HepG2 (cell line): ENCODE results near the gene CTSZ. TPM values are rescaled to one million over a fixed set of nuclear protein-coding genes. Genes with fewer than 3 reads are reported as not detected.

Source experiments
- ATAC-seq: fragments of 200-7000 bp; cut with Tn5 transposase; 3 replicates; pipeline ENCODE4 v1.9.1; 2020; ENCODE audit warnings: mild to moderate bottlenecking, moderate library complexity
- BruUV-seq: library from RNA; stranded (reverse); fragments of 400-500 nt; replicated peaks from 2 replicates; lab custom pipeline; 2021; lab: Mats Ljungman, UMichigan
- CTCF ChIA-PET: fragments of 300-600 bp; formaldehyde crosslinking; extraction: SDS; loops from one replicate; lab custom pipeline; 2021; ENCODE audit warnings: low total read pairs, inconsistent platforms, low intra/inter-chr PET ratio; lab: Yijun Ruan, JAX
- POLR2A ChIA-PET: fragments of 350-600 bp; sonication (Branson Sonifier 250); formaldehyde crosslinking; loops from one replicate; lab custom pipeline; 2020; ENCODE audit warnings: antibody characterized with exemption, inconsistent platforms; lab: Yijun Ruan, JAX
- DNase-seq: peaks from one replicate; pipeline ENCODE4 v3.0.0-alpha.2; 2015; ENCODE audit warnings: low spot score
- FAIRE-seq: peaks from 3 replicates; lab custom pipeline; 2011; peaks lifted over from hg19 to GRCh38; lab: Jason Lieb, UNC
- H2AFZ ChIP-seq: one replicate; pipeline ENCODE4 v1.6.1; 2011; ENCODE audit warnings: low read length, inconsistent platforms
- H3K27ac ChIP-seq: fragments of 300-600 bp; 3 replicates; pipeline ENCODE4 v1.8.0; 2011; ENCODE audit warnings: mixed run types, mild to moderate bottlenecking, mixed read lengths, low read length, inconsistent platforms; ENCODE audit not compliant: insufficient read depth; ENCODE audit errors: extremely low read length
- H3K27me3 ChIP-seq, 2 experiments: fragments of 200-600 bp in 1 of 2; 2 replicates in 1 of 2; 3 replicates in 1 of 2; pipeline versions ENCODE4 v1.6.0 to v1.8.0; 2011; ENCODE audit warnings: low read length in 2 of 2, mild to moderate bottlenecking in 2 of 2, moderate library complexity in 2 of 2, inconsistent platforms in 1 of 2; ENCODE audit not compliant: insufficient read depth in 2 of 2, control insufficient read depth in 1 of 2
- H3K36me3 ChIP-seq, 2 experiments: fragments of 200-600 bp in 1 of 2; replicated peaks in 1 of 2; 2 replicates in 1 of 2; 3 replicates in 1 of 2; pipeline versions ENCODE4 v1.5.1 to v1.8.0; 2011; ENCODE audit warnings: low read length in 2 of 2, inconsistent platforms in 1 of 2; ENCODE audit not compliant: insufficient read depth in 2 of 2, control insufficient read depth in 1 of 2
- H3K4me1 ChIP-seq: 2 replicates; pipeline ENCODE4 v1.5.1; 2012; ENCODE audit warnings: low read length, inconsistent platforms; ENCODE audit not compliant: insufficient read depth
- H3K4me2 ChIP-seq: 2 replicates; pipeline ENCODE4 v1.6.0; 2011; ENCODE audit warnings: low read depth, low read length, inconsistent platforms
- H3K4me3 ChIP-seq, 3 experiments: fragments of 200-600 bp in 1 of 3; sonication (generic), shearing (Covaris generic) in 1 of 3; replicated peaks in 1 of 3; 2 replicates each; pipeline ENCODE4 v1.5.1; 2011 to 2016; ENCODE audit warnings: low read length in 3 of 3, inconsistent platforms in 2 of 3, low read depth in 2 of 3, mild to moderate bottlenecking in 2 of 3, control low read depth in 1 of 3, mixed read lengths in 1 of 3; ENCODE audit not compliant: insufficient read depth in 1 of 3
- H3K79me2 ChIP-seq: one replicate; pipeline ENCODE4 v1.6.1; 2011; ENCODE audit warnings: low read length, inconsistent platforms; ENCODE audit not compliant: insufficient read depth
- H3K9ac ChIP-seq: 2 replicates; pipeline ENCODE4 v1.6.0; 2011; ENCODE audit warnings: mild to moderate bottlenecking, low read depth, low read length, inconsistent platforms; ENCODE audit not compliant: insufficient read depth
- H3K9me3 ChIP-seq: 2 replicates; pipeline ENCODE4 v1.5.1; 2012; ENCODE audit warnings: mild to moderate bottlenecking, low read length
- H4K20me1 ChIP-seq: 2 replicates; pipeline ENCODE4 v1.6.0; 2011; ENCODE audit warnings: inconsistent platforms, mild to moderate bottlenecking, low read length, moderate library complexity; ENCODE audit not compliant: insufficient read depth
- DPF2 ChIP-seq: sonication (generic); formaldehyde crosslinking; IDR thresholded peaks from 2 replicates; pipeline ENCODE4 v1.4.0; 2020; ENCODE audit warnings: mild to moderate bottlenecking, low read depth, missing genetic modification reagents, borderline replicate concordance
- HMG20B ChIP-seq: conservative IDR thresholded peaks from 2 replicates; pipeline ENCODE4 v1.6.1; 2016; ENCODE audit warnings: missing genetic modification reagents, missing compliant biosample characterization
- MYNN ChIP-seq: sonication (generic); formaldehyde crosslinking; IDR thresholded peaks from 2 replicates; pipeline ENCODE4 v1.4.0; 2020; ENCODE audit warnings: mild to moderate bottlenecking, low read depth, missing genetic modification reagents
- NFKBIZ ChIP-seq: IDR thresholded peaks from 2 replicates; pipeline ENCODE4 v1.6.1; 2018; ENCODE audit warnings: missing genetic modification reagents, missing compliant biosample characterization
- POLR2G ChIP-seq: fragments of 200-400 bp; formaldehyde crosslinking; IDR thresholded peaks from 2 replicates; pipeline ENCODE4 v1.6.1; 2018; ENCODE audit warnings: mild to moderate bottlenecking, low read depth, low read length, moderate library complexity
- SRSF4 ChIP-seq: fragments of 200-400 bp; formaldehyde crosslinking; IDR thresholded peaks from one replicate; pipeline ENCODE4 v1.6.1; 2018; ENCODE audit warnings: mild to moderate bottlenecking, low read depth, low read length, moderate library complexity; ENCODE audit not compliant: poor library complexity, severe bottlenecking
- ZBTB42 ChIP-seq: sonication (generic); formaldehyde crosslinking; IDR thresholded peaks from 2 replicates; pipeline ENCODE4 v1.5.0; 2020; ENCODE audit warnings: mild to moderate bottlenecking, missing genetic modification reagents
- ZBTB49 ChIP-seq: sonication (generic); formaldehyde crosslinking; IDR thresholded peaks from 2 replicates; pipeline ENCODE4 v1.4.0; 2020; ENCODE audit warnings: missing genetic modification reagents, borderline replicate concordance
- ZNF124 ChIP-seq: sonication (generic); formaldehyde crosslinking; IDR thresholded peaks from 2 replicates; pipeline ENCODE4 v1.4.0; 2020; ENCODE audit warnings: missing genetic modification reagents
- ZNF225 ChIP-seq: sonication (generic); formaldehyde crosslinking; IDR thresholded peaks from 2 replicates; pipeline ENCODE4 v1.4.0; 2020; ENCODE audit warnings: mild to moderate bottlenecking, missing genetic modification reagents
- ZNF3 ChIP-seq: IDR thresholded peaks from 2 replicates; pipeline ENCODE4 v1.7.0; 2017; ENCODE audit warnings: inconsistent platforms
- ZNF564 ChIP-seq: sonication (generic); formaldehyde crosslinking; IDR thresholded peaks from 2 replicates; pipeline ENCODE4 v1.8.1; 2023; ENCODE audit warnings: mild to moderate bottlenecking, missing genetic modification reagents
- ZNF652 ChIP-seq: IDR thresholded peaks from 2 replicates; pipeline ENCODE4 v1.6.1; 2016; ENCODE audit warnings: low read depth, borderline replicate concordance
- ZNF816 ChIP-seq: sonication (generic); formaldehyde crosslinking; IDR thresholded peaks from 2 replicates; pipeline ENCODE4 v1.8.0; 2022; ENCODE audit warnings: missing genetic modification reagents, mild to moderate bottlenecking, borderline replicate concordance
- WGBS: methylation state at CpG from one replicate; pipeline ENCODE4 v1.1.6; 2017; ENCODE audit warnings: low lambda C conversion rate; 5-methylcytosine and 5-hydroxymethylcytosine counted together
- in situ Hi-C: cut with HindIII; loops from 2 replicates; pipeline ENCODE4 v1.10.0; 2017; ENCODE audit warnings: low pct_unique_long_range_greater_than_20kb; ENCODE audit not compliant: extremely low pct_ligation_motif_present
- intact Hi-C: fragments of 100-400 bp; cut with micrococcal nuclease; formaldehyde crosslinking; loops from one replicate; pipeline ENCODE4 v1.10.0; 2022; ENCODE audit not compliant: unreplicated experiment
- polyA plus RNA-seq, 8 experiments: library from polyadenylated mRNA; depleted of rRNA in 3 of 8; stranded (reverse) in 7 of 8; unstranded in 1 of 8; fragments of >200 nt; fragmentation: Illumina TruSeq in 4 of 8; extraction: Trizol in 4 of 8; gene quantifications; 2 replicates each; pipeline versions ENCODE4 v1.2.1 to v1.2.3, GENCODE V29; 2011 to 2016; ENCODE audit warnings: low read depth in 4 of 8, missing spikeins in 1 of 8, mixed read lengths in 1 of 8; ENCODE audit not compliant: insufficient read depth in 1 of 8
- total RNA-seq, 5 experiments: library from RNA; depleted of rRNA; stranded (reverse); fragments of >200 nt; fragmentation: Illumina TruSeq; extraction: Trizol; gene quantifications; 2 replicates each; pipeline ENCODE4 v1.2.3, GENCODE V29; 2016; ENCODE audit warnings: low read depth in 1 of 5
- TF ChIP-seq, protein P1 (sequence below): sonication (generic); formaldehyde crosslinking; IDR thresholded peaks from 2 replicates; pipeline ENCODE4 v1.5.1; 2020; ENCODE audit warnings: missing genetic modification reagents, mild to moderate bottlenecking, borderline replicate concordance
- TF ChIP-seq, protein P2 (sequence below): sonication (generic); formaldehyde crosslinking; IDR thresholded peaks from 2 replicates; pipeline ENCODE4 v1.8.0; 2022; ENCODE audit warnings: missing genetic modification reagents, low read depth, mild to moderate bottlenecking, borderline replicate concordance
- TF ChIP-seq, protein P3 (sequence below): sonication (generic); formaldehyde crosslinking; IDR thresholded peaks from 2 replicates; pipeline ENCODE4 v1.5.1; 2020; ENCODE audit warnings: missing genetic modification reagents, mild to moderate bottlenecking, borderline replicate concordance

CTSZ gene
- total and polyA plus RNA-seq, 2 of the 13 experiments (the other 11 are each of a cell fraction or from before 2014, with no cell fraction given), result 0.33 TPM; not detected in 1

GRCh38 chr20:59044295-59044694 is 37.2 kb upstream of the CTSZ start:
- Histone ChIP-seq H3K9me3 (no peaks in the 10 kb centered on the region), H3K27ac (no peak overlapping the region), H3K4me2 (no peak overlapping the region), H3K36me3 (no peaks in the 10 kb centered on the region), H3K4me1 (peaks cover 33% of the 10 kb centered on the region), H3K79me2 (peaks cover 19% of the 10 kb centered on the region), H2AFZ (no peak overlapping the region), H3K9ac (no peak overlapping the region), H4K20me1 (no peaks in the 10 kb centered on the region), H3K4me3 (no peak overlapping the region), H3K27me3 (peaks cover 2 to 3% of the 10 kb centered on the region in 2 experiments; a peak in 2 of 5 replicates)
- intact Hi-C loops (no loop called here), in situ Hi-C loops (no loop called here)
- BruUV-seq, result no TSS peak
- ChIA-PET CTCF (no interaction called here), POLR2A (interaction anchor here (3.0 kb wide), 1 partner anchor 12 kb away, joined by 21 read pairs; the partner anchor contains the start of gene ATP5F1E)
- ATAC-seq (no peak), FAIRE-seq (no peak), DNase-seq (no peak)
- WGBS, result 62% methylated on average over 3 of the region's 3 CpGs
- TF ChIP-seq SRSF4 (no peak), ZBTB49 (CRISPR knock-in tag) (no peak), NFKBIZ (CRISPR knock-in tag) (no peak), ZNF652 (CRISPR knock-in tag) (no peak), ZNF3 (CRISPR knock-in tag) (no peak), ZNF225 (no peak), ZBTB42 (CRISPR knock-in tag) (no peak), ZNF816 (CRISPR knock-in tag) (no peak), MYNN (CRISPR knock-in tag) (no peak), DPF2 (CRISPR knock-in tag) (no peak), ZNF124 (CRISPR knock-in tag) (no peak), HMG20B (CRISPR knock-in tag) (no peak), ZNF564 (CRISPR knock-in tag) (no peak), POLR2G (no peak)
- TF ChIP-seq, protein P1, sequence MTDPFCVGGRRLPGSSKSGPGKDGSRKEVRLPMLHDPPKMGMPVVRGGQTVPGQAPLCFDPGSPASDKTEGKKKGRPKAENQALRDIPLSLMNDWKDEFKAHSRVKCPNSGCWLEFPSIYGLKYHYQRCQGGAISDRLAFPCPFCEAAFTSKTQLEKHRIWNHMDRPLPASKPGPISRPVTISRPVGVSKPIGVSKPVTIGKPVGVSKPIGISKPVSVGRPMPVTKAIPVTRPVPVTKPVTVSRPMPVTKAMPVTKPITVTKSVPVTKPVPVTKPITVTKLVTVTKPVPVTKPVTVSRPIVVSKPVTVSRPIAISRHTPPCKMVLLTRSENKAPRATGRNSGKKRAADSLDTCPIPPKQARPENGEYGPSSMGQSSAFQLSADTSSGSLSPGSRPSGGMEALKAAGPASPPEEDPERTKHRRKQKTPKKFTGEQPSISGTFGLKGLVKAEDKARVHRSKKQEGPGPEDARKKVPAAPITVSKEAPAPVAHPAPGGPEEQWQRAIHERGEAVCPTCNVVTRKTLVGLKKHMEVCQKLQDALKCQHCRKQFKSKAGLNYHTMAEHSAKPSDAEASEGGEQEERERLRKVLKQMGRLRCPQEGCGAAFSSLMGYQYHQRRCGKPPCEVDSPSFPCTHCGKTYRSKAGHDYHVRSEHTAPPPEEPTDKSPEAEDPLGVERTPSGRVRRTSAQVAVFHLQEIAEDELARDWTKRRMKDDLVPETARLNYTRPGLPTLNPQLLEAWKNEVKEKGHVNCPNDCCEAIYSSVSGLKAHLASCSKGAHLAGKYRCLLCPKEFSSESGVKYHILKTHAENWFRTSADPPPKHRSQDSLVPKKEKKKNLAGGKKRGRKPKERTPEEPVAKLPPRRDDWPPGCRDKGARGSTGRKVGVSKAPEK, result no peak
- TF ChIP-seq, protein P2, sequence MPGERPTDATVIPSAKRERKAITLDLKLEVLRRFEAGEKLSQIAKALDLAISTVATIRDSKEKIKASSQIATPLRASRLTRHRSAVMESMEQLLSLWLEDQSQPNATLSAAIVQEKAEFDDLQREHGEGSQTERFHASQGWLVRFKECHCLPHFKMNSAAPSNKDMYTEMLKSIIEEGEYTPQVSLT (CRISPR knock-in tag), result no peak
- TF ChIP-seq, protein P3, sequence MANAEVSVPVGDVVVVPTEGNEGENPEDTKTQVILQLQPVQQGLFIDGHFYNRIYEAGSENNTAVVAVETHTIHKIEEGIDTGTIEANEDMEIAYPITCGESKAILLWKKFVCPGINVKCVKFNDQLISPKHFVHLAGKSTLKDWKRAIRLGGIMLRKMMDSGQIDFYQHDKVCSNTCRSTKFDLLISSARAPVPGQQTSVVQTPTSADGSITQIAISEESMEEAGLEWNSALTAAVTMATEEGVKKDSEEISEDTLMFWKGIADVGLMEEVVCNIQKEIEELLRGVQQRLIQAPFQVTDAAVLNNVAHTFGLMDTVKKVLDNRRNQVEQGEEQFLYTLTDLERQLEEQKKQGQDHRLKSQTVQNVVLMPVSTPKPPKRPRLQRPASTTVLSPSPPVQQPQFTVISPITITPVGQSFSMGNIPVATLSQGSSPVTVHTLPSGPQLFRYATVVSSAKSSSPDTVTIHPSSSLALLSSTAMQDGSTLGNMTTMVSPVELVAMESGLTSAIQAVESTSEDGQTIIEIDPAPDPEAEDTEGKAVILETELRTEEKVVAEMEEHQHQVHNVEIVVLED (CRISPR knock-in tag), result no peak
